CD4-positive, alpha-beta T cell treated with Interleukin-6 for 4 hours (primary cell): ENCODE data around the gene DIS3L2.
"Not testable (repeated sequence)": the region's sequence is repeated elsewhere in the genome, so short reads cannot be mapped to it uniquely, and the experiment has no call there.

Source experiments
- DNase-seq: peaks from one replicate; pipeline ENCODE4 v3.0.0-alpha.2; 2020; ENCODE audit warnings: mixed read lengths

Gene DIS3L2

GRCh38 chr2:232013701-232014353, 52.3 kb downstream of the DIS3L2 start:
- no peak for DNase-seq

GRCh38 chr2:232014681-232015080, 53.2 kb downstream of the DIS3L2 start:
- DNase-seq = no peak

DNA sequence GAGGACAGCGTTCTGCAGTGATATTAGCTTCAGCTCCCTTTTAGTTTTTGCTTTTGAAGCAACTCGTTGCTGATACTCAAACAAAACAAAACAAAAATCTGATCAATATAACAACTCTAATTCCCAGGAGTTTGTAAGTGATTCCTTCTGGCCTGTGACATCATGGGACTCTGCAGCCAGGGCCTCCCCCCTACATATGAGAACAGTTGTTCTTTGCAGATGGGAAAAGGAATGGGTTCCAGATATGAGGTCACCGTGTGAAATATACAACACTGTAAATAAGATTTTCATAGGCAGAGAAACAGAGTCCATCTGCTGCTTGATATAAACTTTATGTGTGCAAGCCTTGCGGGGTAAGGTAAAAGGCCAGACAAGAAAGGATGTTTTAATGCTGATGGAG, 56.7 kb downstream of the DIS3L2 start:
- DNase-seq = no peak

GRCh38 chr2:232022718-232023117, 61.2 kb downstream of the DIS3L2 start:
- DNase-seq = no peak

GRCh38 chr2:232023426-232023825, 61.9 kb downstream of the DIS3L2 start:
- no peak for DNase-seq

DNA sequence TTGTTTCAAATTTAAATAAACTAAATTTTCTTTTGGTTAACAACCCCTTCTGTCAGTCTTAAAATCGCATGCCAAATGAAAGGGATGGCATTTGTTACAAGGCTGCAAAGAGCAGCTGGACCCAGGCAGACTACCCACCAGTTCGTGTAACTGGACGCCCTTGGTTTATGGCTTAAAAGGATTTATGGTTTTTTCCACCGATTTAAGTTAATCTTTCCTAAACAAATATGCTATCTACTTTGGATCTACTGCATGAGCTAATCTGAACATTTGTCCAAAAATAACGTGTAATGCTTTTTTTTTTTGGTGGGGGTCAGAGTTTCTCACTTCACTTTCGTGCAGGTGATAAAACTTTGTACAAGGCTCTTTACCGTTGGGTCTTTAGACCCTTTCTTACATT, 62.9 kb downstream of the DIS3L2 start:
- DNase-seq = no peak

DNA sequence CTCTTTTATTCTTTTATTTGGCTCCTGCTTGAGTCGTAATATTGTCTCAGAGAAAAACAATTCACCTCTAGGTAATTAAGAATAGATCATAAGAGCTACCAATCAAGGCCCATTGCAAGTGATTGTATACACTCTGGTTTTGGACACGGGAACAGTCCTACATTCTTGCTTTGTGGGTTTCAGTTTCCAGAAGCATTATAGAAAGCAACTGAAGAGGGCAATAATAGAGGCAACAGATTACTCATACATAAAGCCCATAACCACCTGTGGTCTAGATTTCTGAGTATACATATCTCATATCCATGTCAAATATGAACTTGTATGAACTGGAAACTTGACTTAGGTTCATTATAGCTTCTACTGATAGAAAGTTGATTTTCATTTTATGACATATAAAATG, 65.4 kb downstream of the DIS3L2 start:
- no peak for DNase-seq

GRCh38 chr2:232027530-232027929, 66.0 kb downstream of the DIS3L2 start:
- no peak for DNase-seq

DNA sequence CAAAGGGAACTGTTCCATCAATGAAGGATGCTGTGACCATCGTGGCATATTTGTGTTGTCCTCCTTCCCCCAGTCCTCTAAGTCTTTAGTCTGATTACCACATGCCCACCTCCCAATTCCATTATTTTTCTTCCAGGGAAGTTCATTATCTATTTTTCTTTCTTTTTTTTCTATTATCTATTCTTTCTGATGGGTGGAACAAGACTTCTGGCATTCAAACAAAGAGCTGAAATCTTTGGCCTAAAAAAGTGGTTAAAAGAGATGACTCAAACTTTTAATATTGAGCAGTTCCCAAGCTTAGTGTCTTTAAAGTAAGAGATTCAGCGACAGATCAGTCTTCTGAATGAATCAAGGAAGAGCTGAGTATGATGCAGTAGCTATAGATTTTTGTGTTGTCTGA, 66.6 kb downstream of the DIS3L2 start:
- no peak for DNase-seq

GRCh38 chr2:232028631-232029030, 67.1 kb downstream of the DIS3L2 start:
- DNase-seq = no peak

- no peak for DNase-seq
These were observed 67.8 kb downstream of the DIS3L2 start for GRCh38 chr2:232029346-232029745.

DNA sequence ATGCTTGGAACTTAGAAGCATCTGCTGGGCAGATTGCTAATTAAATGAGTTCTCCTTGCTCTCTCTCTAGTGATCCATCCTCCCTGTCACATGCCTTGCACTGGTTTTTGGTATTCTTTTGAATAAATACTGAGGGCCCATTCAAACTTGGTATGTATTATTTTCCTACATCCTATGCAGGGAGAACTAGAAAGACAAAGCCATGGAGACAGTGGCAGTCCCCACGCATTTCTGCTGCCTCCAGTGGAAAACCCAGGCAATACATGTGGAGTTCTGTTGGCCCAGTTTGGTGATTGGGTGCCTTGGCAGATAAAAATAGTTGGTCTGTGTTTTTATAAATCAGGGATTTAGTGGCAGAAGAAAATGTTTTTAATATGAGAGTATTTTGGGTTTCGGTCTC, 68.7 kb downstream of the DIS3L2 start:
- no peak for DNase-seq

GRCh38 chr2:232035292-232035691, 73.8 kb downstream of the DIS3L2 start:
- not testable (repeated sequence) for DNase-seq

DNA sequence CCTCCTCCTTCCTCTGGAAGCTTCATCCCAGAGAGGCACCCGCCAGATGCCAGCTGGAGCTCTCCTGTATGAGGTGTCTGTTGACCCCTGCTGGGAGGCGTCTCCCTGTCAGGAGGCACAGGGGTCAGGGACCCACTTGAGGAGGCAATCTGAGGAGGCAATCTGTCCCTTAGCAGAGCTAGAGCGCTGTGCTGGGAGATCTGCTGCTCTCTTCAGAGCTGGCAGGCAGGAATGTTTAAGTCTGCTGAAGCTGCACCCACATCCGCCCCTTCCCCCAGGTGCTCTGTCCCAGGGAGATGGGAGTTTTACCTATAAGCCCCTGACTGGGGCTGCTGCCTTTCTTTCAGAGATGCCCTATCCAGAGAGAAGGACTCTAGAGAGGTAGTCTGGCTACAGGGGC, 75.4 kb downstream of the DIS3L2 start:
- DNase-seq = not testable (repeated sequence)

DNA sequence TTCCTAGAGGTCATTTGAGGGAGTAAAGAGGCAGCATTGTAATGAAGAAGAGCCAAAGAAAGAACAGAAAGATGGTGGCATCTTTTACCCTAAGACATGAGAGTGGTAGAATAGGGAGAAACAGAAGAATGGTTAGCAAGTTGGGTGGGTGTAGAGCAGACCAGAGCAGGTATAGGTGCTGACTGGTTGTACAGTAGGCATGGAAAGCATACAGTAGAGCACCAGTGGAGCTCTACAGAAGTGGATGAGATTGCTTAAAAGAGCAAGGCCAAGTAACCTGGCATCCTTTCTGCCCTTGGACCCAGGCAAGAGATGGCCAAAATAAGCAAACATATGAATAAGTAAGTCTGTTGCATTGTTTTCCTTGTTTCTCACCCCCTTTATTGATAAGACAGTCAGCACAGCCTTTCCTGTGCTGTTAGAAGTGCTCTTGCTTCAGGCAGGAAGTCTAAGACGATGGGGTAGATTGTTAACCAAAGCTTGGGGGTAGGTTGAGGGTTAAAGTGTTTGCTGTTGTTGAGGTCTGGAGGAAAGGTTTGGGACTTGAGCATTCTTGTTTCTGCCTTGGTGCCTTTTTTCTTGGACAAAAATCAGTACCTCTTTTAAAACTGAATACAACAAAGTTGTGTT, 76.9 kb downstream of the DIS3L2 start:
- DNase-seq = no peak

GRCh38 chr2:232038881-232039485, 77.5 kb downstream of the DIS3L2 start:
- DNase-seq = no peak

DNA sequence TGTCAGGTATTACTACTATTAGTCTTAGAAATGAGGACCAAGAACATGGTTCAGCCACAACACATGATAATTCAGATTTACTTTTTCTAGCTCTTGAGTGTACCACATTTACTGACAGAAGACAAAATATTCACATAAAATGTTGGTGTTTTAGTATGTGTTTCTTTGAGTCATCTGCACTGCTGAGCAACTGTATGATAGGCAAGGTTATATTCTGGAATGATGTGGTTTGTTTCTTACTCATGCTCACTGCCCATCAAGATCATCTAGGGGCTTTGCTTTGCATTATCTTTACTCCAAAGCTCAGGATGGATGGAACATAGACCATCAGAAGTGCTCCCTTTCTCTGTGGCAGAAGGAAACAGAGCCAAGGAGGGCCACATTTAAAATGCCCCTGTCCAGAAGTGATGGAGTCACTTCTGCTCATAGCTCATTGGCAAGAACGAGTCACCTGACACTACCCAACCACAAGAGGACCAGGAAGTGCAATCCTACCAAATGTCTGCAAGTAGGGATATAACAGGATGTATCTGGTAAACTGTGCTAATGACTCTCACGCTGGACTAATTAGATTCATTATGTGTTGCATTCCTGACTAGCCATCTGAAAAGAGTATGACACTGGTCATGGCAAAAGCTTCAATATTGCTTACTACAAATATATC, 81.5 kb downstream of the DIS3L2 start:
- no peak for DNase-seq

- DNase-seq = no peak
These were observed 82.5 kb downstream of the DIS3L2 start for GRCh38 chr2:232043966-232044365.

- no peak for DNase-seq
These were observed 87.8 kb downstream of the DIS3L2 start for GRCh38 chr2:232049350-232049749.

GRCh38 chr2:232052591-232052990, 91.1 kb downstream of the DIS3L2 start:
- DNase-seq = no peak

GRCh38 chr2:232053777-232054176, 92.3 kb downstream of the DIS3L2 start:
- no peak for DNase-seq

DNA sequence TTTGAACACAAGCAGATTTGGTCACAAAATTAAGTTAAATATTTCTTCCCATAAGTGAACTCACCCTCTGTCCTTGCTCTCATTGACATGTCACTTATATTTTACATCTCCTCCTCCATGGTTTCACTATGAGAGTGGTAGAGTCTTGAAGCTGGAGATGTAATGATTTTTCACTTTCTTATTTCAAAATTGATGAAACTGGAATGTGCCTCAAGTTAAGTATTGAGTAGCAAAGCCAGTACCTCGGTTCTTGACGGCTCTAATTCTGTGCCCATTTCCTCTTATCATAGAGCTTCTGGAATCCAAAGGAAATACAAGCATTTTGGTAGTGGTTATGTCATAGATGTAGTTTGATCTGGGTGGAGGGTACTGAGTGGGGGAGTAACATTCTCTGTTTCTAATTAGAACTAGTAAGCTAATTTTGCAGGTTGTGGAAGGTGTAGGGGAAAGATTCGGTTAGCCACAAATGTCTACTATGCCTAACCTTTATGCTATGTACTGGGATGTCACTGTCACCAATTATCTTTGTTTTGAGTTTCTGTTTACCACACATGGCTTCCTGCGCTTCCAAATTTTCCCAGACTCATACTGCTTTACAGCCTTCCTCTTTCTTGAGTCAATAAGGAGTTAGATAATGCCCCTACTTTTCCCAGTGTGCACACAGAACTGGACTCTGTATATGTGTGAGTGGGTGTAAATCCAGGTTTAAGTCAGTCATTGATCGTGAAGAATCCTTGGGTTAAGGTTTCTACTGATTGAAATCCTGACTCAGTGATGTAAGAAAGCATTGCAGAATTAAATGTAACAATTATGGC, 96.8 kb downstream of the DIS3L2 start:
- DNase-seq = no peak

DNA sequence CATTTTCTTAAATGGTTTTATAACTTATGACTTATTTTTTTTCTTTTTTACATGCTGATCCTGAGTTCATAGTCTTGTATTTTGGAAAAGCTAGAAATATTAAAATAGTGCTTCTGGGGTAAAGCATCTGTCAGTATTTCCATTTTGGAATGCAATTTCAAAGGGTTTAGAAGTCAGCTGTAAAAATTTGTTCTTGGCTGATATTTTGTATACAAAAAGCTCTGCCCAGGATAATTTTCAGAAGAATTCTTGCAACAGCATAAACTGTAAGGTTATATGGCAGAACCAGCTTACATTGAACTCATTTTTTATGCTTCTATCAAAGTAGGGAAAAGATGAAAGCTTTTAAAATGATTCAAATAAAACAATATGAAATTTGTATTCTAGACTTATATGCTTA, 97.4 kb downstream of the DIS3L2 start:
- no peak for DNase-seq
